ENCODE measurements around the gene DCAF8L2.
"Not testable (repeated sequence)": the region's sequence is repeated elsewhere in the genome, so short reads cannot be mapped to it uniquely, and the experiment has no call there.

Gene DCAF8L2

DNA sequence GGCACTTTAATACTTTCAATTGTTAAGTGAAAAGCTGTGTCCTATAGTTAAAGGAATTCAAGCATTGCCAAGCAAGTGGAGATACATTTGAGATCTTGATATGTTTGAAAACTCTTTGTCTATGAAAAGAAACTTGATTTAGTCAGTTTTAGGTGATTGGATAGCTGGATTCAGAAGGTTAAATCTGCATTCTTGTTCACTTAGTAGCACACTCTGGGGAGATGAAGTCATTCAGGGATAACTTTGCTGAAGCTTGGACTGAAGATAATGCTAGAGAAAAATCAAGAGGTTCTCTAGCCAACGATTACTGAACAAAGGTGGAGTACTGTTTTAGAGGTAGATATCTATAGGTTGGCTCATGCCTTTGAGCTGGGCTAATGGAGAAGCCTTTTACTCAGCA is 90.6 kb downstream of the DCAF8L2 start:
- no peak for DNase-seq

DNA sequence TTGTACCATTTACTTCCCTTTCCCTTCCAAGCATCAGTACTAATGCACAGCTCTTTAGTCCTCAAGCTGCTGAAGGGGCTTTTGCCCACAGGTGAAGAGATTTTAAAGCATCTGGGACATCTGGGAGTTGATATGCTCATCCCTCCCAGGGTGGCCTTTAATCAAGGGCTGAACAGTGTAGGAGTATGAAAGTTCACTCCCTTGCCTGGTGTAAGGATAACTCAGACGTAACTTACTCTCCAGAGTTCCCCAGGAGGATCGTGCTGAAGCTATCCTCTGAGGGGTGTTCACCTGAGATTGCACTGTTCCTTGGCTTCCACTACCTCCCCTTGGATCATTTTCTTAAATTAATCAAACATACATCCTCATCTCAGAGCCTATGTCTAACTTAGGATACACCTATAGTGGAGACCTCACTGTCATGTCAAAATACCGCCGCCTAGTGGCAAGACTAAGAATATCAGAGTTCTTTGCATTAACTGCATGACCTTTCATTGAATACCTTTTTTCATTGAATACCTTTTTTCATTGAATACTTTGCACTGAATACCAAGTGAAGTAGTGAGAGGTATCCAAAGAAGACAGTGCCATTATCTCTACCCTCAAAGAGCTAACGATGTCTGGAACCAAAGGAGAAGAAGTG is 93.5 kb downstream of the DCAF8L2 start:
- DNase-seq: not testable (repeated sequence)

DNA sequence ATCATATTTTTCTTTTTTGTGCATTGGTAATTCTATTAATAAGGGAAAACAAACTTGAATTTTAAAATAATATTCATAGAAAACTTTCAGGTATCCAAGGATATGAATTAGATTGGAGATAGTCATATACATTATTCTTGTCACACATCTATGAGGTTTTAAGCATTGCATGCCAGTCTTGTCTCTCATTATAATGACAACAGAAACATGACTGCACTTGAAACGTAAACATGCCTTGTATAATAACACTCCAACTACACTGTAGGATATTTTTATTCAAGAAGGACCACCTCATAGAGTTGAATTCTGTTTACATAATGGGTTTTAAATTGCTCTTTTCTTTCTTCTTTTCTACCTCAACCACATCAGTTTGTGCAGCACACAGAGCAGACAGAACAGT is 104.5 kb downstream of the DCAF8L2 start:
- DNase-seq: no peak

DNA sequence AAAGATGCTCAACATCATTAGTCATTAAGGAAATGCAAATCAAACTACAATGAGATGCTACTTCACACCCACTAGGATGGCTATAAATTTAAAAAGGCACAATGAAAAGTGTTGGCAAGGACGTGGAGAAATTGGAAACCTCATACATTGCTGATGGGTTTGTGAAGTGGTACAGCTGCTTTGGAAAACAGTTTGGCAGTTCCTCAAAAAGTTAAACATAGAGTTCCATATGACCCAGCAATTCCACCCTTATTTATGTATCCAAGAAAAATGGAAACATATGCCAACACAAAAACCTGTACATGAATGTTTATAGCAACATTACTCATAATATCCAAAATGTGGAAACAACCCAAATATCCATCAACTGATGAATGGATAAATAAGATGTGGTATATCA is 116.4 kb downstream of the DCAF8L2 start:
- DNase-seq: no peak

DNA sequence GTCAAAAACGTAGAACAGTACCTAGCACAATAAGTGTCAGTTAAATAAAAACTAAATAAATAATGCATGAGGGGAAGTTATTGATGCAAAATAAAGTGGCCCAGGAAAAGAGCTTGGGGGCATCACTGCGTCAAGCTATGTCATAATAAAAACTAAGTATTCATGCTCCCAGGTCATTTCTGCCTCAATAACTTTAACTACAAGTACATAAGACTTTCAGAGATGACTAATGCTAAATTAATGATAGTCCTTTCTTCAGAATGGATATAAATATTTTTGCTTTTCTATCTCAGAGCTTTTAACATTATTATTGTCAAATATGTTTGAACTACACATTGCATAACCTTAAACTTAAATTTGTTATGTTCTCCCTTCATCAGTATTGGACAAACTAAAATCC is 125.5 kb downstream of the DCAF8L2 start:
- DNase-seq: no peak

DNA sequence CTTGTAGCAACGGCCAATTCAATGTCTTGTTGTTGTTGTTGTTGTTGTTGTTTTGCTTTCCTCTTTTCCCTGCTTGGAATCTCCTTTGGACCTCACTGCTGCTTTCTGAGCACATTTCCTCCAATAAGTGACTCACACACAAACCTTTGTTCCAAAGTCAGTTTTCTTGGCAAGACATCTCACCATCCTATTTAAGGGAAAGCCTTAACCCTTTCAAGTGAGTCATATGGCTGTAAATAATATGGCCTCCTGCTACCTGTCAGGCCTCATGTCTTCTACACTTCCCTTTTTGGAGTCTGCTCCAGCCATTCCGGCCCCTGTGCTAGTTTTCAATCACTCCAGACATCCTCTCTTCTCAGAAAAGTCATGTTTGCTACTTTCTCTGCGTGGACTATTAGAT is 138.1 kb downstream of the DCAF8L2 start:
- no peak for DNase-seq

DNA sequence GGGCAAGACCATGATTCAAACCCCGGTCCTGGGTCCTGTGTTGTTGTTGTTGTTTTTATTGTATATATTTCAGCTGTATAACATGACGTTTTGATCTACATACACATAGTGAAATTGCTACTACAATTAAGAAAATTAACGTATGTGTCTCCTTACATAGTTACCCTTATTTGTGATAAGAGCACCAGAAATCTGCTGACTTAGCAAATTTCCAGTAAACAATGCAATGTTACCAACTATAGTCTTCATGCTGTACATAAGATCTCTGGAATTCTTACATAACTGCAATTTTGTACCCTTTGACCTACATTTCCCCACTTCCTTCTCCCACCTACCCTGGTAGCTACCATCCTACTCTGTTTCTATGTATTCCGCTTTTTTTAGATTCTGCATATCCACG is 141.8 kb downstream of the DCAF8L2 start:
- DNase-seq: no peak

DNA sequence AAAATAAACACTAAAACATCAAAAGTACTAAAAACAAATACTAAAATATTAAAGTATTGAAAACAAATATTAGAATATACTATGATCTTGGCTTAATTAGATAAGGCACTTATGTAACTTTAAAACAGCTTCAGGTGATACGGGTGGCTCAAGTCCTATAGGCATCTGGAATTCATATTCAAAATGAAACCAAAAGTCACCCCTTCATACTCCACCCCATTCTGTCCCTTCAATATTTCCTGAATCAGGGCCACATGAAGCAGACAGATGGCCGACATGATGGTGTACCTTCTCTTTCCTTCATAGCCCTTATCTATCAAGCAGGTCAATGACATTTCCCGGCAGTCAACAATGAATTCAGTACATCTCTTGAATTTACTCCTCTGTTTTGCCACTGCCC is 145.8 kb downstream of the DCAF8L2 start:
- DNase-seq: no peak

DNA sequence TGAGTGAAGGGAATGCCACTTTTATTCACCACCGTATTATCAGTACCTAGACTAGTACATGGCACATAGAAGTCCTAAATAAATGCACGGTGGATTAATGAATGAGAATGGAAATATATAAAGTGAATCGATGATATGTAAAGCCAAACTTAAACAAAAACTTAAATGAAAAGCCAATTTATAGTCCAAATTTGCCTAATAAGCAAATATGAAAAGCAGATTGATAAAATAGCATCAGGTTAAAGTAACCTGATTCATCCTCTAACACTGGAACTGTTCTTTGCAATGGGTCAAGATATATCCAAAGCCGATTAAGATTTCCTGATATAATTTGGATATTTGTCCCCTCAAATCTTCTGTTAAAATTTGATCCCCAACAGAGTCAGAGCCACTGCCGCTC is 150.8 kb downstream of the DCAF8L2 start:
- no peak for DNase-seq

DNA sequence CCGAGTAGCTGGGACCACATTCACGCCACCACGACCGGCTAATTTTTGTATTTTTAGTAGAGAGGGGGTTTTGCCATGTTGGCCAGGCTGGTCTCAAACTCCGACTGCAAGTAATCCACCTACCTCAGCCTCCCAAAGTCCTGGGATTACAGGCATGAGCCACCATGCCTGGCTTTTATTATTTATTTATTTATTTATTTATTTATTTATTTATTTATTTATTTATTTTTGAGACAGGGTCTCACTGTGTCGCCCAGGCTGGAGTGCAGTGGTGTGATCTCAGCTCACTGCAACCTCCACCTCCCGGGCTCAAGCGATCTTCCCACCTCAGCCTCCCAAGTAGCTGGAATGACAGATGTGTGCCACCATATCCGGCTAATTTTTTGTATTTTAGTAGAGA is 153.4 kb downstream of the DCAF8L2 start:
- not testable (repeated sequence) for DNase-seq

DNA sequence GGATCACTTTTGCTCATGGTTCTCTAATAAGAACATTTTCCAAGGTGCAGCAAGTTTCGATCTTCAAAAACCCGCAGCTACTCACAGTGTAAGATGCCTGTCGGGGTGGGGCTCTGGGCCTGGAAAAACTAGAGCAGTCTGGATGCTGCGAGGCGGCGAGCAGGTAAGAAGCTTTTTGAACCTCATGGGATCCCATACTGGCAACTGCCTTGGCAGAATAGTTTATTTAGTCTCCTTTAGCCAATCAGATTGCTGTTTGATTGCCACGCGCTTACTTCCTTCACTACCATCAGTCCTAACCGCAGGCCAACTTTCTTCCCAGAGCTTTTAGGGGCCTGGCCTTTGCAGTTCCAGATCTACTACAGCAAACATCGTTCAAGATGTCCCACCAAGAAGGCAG is 156.4 kb downstream of the DCAF8L2 start:
- DNase-seq: no peak

DNA sequence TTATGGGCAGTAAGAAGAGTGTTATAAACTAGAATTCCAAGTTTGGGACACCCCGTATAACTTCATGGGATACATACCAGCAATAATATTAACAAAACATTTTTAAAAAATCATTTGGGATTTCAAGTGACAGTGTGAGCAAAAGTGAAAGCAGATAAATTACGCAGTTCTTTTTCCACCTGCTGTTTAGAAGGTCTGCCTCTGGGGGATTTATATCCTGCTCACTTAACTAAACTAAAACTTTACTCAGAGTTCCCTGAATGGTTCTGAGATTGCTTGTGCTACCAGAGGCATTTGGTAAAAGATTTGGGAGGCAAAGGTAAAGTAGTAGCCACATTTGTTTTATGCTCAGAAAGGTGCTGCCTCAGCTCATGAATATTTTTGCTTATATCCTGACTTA is 160.2 kb downstream of the DCAF8L2 start:
- DNase-seq: not testable (repeated sequence)

DNA sequence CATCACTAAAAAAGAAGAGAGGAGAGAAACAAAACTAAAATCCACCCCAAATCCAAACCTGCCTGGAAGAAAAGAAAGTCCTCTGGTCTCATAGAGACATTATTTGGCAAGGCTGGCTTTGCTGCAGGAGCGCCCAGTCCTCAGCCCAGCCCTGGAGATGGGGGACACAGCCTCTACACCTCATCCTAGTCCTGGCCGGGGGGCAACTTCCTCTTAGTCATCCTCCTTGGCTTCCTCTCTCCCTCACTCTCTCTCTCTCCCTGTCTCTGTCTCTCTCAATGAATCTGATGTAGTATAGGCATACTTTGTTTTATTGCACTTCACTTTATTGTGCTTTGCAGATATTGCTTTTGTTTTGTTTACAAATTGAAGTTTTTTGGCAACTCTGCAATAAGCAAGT is 161.8 kb downstream of the DCAF8L2 start:
- DNase-seq: no peak

DNA sequence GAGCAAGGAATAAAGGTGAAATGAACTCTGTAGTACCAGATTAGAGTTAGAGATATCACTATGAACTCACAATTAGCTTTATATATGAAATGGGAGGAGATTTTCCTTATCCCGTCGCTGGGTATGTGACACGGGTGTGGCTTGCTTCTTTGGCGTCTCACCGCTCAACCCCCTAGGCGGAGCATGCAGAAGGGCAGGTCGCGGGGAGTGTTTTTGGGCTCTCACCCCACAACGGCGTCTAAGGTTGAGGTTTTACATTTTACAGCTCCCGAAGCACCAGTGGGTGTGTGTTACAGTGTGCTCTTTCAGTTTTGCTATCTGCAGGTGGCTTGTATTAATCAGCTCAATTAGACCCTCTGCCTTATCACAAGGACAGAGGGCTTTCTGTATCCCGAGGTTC is 175.6 kb downstream of the DCAF8L2 start:
- no peak for DNase-seq

DNA sequence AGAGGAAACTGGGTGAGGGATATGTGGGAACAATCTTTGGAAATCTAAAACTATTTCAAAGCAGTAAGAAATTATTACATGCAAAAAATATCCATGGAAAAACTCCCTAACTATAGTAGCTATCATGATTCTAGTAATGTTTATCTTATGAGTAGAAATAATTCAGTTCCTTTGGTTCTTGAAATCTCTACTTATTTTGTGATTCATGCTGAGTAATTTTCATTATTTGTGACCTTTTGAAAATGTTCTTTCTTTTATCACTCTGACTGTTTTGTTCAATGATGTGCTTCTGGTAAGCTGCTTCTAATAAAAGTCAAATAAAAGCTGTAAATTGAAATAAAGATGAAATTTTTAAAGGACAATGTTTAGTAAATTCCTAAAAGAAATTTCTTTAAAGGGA is 177.2 kb downstream of the DCAF8L2 start:
- DNase-seq: no peak

DNA sequence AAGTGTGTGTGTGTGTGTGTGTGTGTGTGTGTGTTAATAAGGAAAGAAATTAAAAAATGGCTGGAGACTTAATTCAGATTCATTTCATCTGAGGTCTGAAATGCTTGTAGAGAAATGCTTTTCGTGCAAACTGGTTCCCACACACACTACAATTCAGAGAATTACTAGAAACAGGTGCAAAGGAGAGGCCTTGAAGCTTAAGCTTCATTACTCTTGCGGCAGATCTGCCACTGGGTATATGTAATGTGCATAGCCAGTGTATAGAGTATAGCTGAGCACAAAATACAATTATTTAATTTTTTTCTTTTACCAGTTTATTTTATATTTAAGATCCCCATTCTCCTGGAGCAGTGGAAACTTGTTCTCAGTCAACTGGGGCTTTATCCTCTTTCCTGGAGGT is 185.8 kb downstream of the DCAF8L2 start:
- DNase-seq: no peak

DNA sequence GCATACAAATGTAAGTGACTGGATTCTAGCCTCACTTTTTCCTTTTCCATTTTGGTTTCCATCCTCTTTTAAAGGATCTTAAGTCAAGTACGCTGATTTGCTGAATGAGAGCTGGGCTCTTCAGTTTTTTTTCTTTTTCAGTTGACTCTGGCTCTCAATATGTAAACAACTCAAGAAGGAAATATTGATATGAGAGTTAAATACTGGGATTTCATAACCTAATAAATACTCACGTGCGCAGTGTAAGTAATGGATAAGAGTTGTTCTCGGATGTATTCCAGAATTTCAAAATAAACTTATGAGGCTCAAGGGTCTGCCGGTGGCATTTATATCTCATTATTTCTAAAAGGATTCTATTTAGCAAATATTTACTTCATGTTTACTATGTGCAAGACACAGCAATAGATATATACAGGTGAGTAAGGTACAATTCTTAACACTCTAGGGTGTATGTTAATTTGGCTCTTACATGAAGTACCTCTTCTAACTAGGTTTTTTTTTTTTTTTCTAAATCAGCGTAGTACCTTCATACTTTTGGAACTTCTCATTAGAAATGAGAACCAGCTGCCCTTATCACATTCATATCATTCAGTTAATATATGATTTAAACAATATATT is 206.6 kb downstream of the DCAF8L2 start:
- no peak for DNase-seq

DNA sequence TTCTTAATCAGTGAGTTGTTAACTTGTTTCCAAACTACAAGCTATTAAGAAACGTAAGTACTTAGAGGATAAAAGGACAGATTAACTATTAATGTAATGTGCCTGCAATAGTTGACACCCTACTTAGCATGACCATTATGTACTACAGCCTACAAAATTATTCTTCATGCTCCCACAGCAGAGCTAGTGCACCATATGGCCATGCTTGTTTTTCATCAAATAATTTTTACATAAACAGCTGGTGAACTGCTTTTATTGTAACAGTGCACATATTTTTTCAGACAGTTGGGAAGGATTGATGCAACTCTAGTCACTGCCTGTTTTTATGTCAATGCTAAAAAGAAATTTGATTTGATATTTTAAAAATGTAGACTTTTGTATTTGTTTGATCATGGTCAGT is 207.4 kb downstream of the DCAF8L2 start:
- DNase-seq: no peak

All from activated CD8-positive, alpha-beta memory T cell treated with anti-CD3 and anti-CD28 coated beads, Interleukin-2, amount 50 U/mL, for 48 hours (primary cell).